HepG2 (cell line): ENCODE measurements around the gene ZFP36L2. TPM values are rescaled to one million over a fixed set of nuclear protein-coding genes. Genes with fewer than 3 reads are reported as not detected.

ENCODE experiments used
- ATAC-seq: fragments of 200-7000 bp; cut with Tn5 transposase; 3 replicates; pipeline ENCODE4 v1.9.1; 2020; ENCODE audit warnings: mild to moderate bottlenecking, moderate library complexity
- BruUV-seq: library from RNA; stranded (reverse); fragments of 400-500 nt; replicated peaks from 2 replicates; lab custom pipeline; 2021; lab: Mats Ljungman, UMichigan
- CTCF ChIA-PET: fragments of 300-600 bp; formaldehyde crosslinking; extraction: SDS; loops from one replicate; lab custom pipeline; 2021; ENCODE audit warnings: low total read pairs, inconsistent platforms, low intra/inter-chr PET ratio; lab: Yijun Ruan, JAX
- POLR2A ChIA-PET: fragments of 350-600 bp; sonication (Branson Sonifier 250); formaldehyde crosslinking; loops from one replicate; lab custom pipeline; 2020; ENCODE audit warnings: antibody characterized with exemption, inconsistent platforms; lab: Yijun Ruan, JAX
- DNase-seq: peaks from one replicate; pipeline ENCODE4 v3.0.0-alpha.2; 2015; ENCODE audit warnings: low spot score
- FAIRE-seq: peaks from 3 replicates; lab custom pipeline; 2011; peaks lifted over from hg19 to GRCh38; lab: Jason Lieb, UNC
- H2AFZ ChIP-seq: one replicate; pipeline ENCODE4 v1.6.1; 2011; ENCODE audit warnings: low read length, inconsistent platforms
- H3K27ac ChIP-seq: fragments of 300-600 bp; 3 replicates; pipeline ENCODE4 v1.8.0; 2011; ENCODE audit warnings: mixed run types, mild to moderate bottlenecking, mixed read lengths, low read length, inconsistent platforms; ENCODE audit not compliant: insufficient read depth; ENCODE audit errors: extremely low read length
- H3K27me3 ChIP-seq, 2 experiments: fragments of 200-600 bp in 1 of 2; 2 replicates in 1 of 2; 3 replicates in 1 of 2; pipeline versions ENCODE4 v1.6.0 to v1.8.0; 2011; ENCODE audit warnings: low read length in 2 of 2, mild to moderate bottlenecking in 2 of 2, moderate library complexity in 2 of 2, inconsistent platforms in 1 of 2; ENCODE audit not compliant: insufficient read depth in 2 of 2, control insufficient read depth in 1 of 2
- H3K36me3 ChIP-seq, 2 experiments: fragments of 200-600 bp in 1 of 2; replicated peaks in 1 of 2; 2 replicates in 1 of 2; 3 replicates in 1 of 2; pipeline versions ENCODE4 v1.5.1 to v1.8.0; 2011; ENCODE audit warnings: low read length in 2 of 2, inconsistent platforms in 1 of 2; ENCODE audit not compliant: insufficient read depth in 2 of 2, control insufficient read depth in 1 of 2
- H3K4me1 ChIP-seq: 2 replicates; pipeline ENCODE4 v1.5.1; 2012; ENCODE audit warnings: low read length, inconsistent platforms; ENCODE audit not compliant: insufficient read depth
- H3K4me2 ChIP-seq: 2 replicates; pipeline ENCODE4 v1.6.0; 2011; ENCODE audit warnings: low read depth, low read length, inconsistent platforms
- H3K4me3 ChIP-seq, 3 experiments: fragments of 200-600 bp in 1 of 3; sonication (generic), shearing (Covaris generic) in 1 of 3; replicated peaks in 1 of 3; 2 replicates each; pipeline ENCODE4 v1.5.1; 2011 to 2016; ENCODE audit warnings: low read length in 3 of 3, inconsistent platforms in 2 of 3, low read depth in 2 of 3, mild to moderate bottlenecking in 2 of 3, control low read depth in 1 of 3, mixed read lengths in 1 of 3; ENCODE audit not compliant: insufficient read depth in 1 of 3
- H3K79me2 ChIP-seq: one replicate; pipeline ENCODE4 v1.6.1; 2011; ENCODE audit warnings: low read length, inconsistent platforms; ENCODE audit not compliant: insufficient read depth
- H3K9ac ChIP-seq: 2 replicates; pipeline ENCODE4 v1.6.0; 2011; ENCODE audit warnings: mild to moderate bottlenecking, low read depth, low read length, inconsistent platforms; ENCODE audit not compliant: insufficient read depth
- H3K9me3 ChIP-seq: 2 replicates; pipeline ENCODE4 v1.5.1; 2012; ENCODE audit warnings: mild to moderate bottlenecking, low read length
- H4K20me1 ChIP-seq: 2 replicates; pipeline ENCODE4 v1.6.0; 2011; ENCODE audit warnings: inconsistent platforms, mild to moderate bottlenecking, low read length, moderate library complexity; ENCODE audit not compliant: insufficient read depth
- AHR ChIP-seq: IDR thresholded peaks from 2 replicates; pipeline ENCODE4 v1.6.1; 2018; ENCODE audit warnings: missing genetic modification reagents, missing compliant biosample characterization
- ARID2 ChIP-seq: sonication (generic); formaldehyde crosslinking; IDR thresholded peaks from 2 replicates; pipeline ENCODE4 v1.8.1; 2022; ENCODE audit warnings: mild to moderate bottlenecking, missing genetic modification reagents, borderline replicate concordance
- CEBPB ChIP-seq: IDR thresholded peaks from 2 replicates; pipeline ENCODE4 v1.6.1; 2011; ENCODE audit warnings: low read depth, low read length, improper control_type of control experiment, borderline replicate concordance
- DNMT1 ChIP-seq: sonication (generic); formaldehyde crosslinking; IDR thresholded peaks from 2 replicates; pipeline ENCODE4 v1.5.1; 2020; ENCODE audit warnings: mild to moderate bottlenecking, missing genetic modification reagents
- FOSL2 ChIP-seq: sonication (generic); formaldehyde crosslinking; IDR thresholded peaks from 2 replicates; pipeline ENCODE4 v1.4.0; 2020; ENCODE audit warnings: missing genetic modification reagents
- HOXA5 ChIP-seq: sonication (generic); formaldehyde crosslinking; IDR thresholded peaks from 2 replicates; pipeline ENCODE4 v1.4.0; 2020; ENCODE audit warnings: missing genetic modification reagents
- RBFOX2 ChIP-seq: fragments of 200-400 bp; formaldehyde crosslinking; IDR thresholded peaks from 2 replicates; pipeline ENCODE4 v1.6.1; 2017; ENCODE audit warnings: low read depth, mild to moderate bottlenecking, low read length
- SRY ChIP-seq: sonication (generic); formaldehyde crosslinking; IDR thresholded peaks from 2 replicates; pipeline ENCODE4 v1.8.0; 2022; ENCODE audit warnings: mild to moderate bottlenecking, missing genetic modification reagents
- ZBTB3 ChIP-seq: sonication (generic); formaldehyde crosslinking; IDR thresholded peaks from 2 replicates; pipeline ENCODE4 v1.4.0; 2020; ENCODE audit warnings: low read depth, mild to moderate bottlenecking, moderate library complexity, missing genetic modification reagents, borderline replicate concordance
- ZNF12 ChIP-seq: sonication (generic); formaldehyde crosslinking; IDR thresholded peaks from 2 replicates; pipeline ENCODE4 v1.5.0; 2020; ENCODE audit warnings: missing genetic modification reagents
- ZNF138 ChIP-seq: sonication (generic); formaldehyde crosslinking; IDR thresholded peaks from 2 replicates; pipeline ENCODE4 v1.5.0; 2020; ENCODE audit warnings: mild to moderate bottlenecking, low read depth, missing genetic modification reagents
- ZNF143 ChIP-seq: sonication (generic); formaldehyde crosslinking; IDR thresholded peaks from 2 replicates; pipeline ENCODE4 v1.4.0; 2020; ENCODE audit warnings: missing genetic modification reagents
- ZNF530 ChIP-seq: sonication (generic); formaldehyde crosslinking; IDR thresholded peaks from 2 replicates; pipeline ENCODE4 v1.5.0; 2020; ENCODE audit warnings: low read depth, mild to moderate bottlenecking, missing genetic modification reagents
- ZNF557 ChIP-seq: sonication (generic); formaldehyde crosslinking; IDR thresholded peaks from 2 replicates; pipeline ENCODE4 v1.4.0; 2020; ENCODE audit warnings: missing genetic modification reagents
- ZNF773 ChIP-seq: sonication (generic); formaldehyde crosslinking; IDR thresholded peaks from 2 replicates; pipeline ENCODE4 v1.4.0; 2020; ENCODE audit warnings: missing genetic modification reagents, borderline replicate concordance
- ZNF816 ChIP-seq: sonication (generic); formaldehyde crosslinking; IDR thresholded peaks from 2 replicates; pipeline ENCODE4 v1.8.0; 2022; ENCODE audit warnings: missing genetic modification reagents, mild to moderate bottlenecking, borderline replicate concordance
- WGBS: methylation state at CpG from one replicate; pipeline ENCODE4 v1.1.6; 2017; ENCODE audit warnings: low lambda C conversion rate; 5-methylcytosine and 5-hydroxymethylcytosine counted together
- in situ Hi-C: cut with HindIII; loops from 2 replicates; pipeline ENCODE4 v1.10.0; 2017; ENCODE audit warnings: low pct_unique_long_range_greater_than_20kb; ENCODE audit not compliant: extremely low pct_ligation_motif_present
- intact Hi-C: fragments of 100-400 bp; cut with micrococcal nuclease; formaldehyde crosslinking; loops from one replicate; pipeline ENCODE4 v1.10.0; 2022; ENCODE audit not compliant: unreplicated experiment
- polyA plus RNA-seq, 8 experiments: library from polyadenylated mRNA; depleted of rRNA in 3 of 8; stranded (reverse) in 7 of 8; unstranded in 1 of 8; fragments of >200 nt; fragmentation: Illumina TruSeq in 4 of 8; extraction: Trizol in 4 of 8; gene quantifications; 2 replicates each; pipeline versions ENCODE4 v1.2.1 to v1.2.3, GENCODE V29; 2011 to 2016; ENCODE audit warnings: low read depth in 4 of 8, missing spikeins in 1 of 8, mixed read lengths in 1 of 8; ENCODE audit not compliant: insufficient read depth in 1 of 8
- total RNA-seq, 5 experiments: library from RNA; depleted of rRNA; stranded (reverse); fragments of >200 nt; fragmentation: Illumina TruSeq; extraction: Trizol; gene quantifications; 2 replicates each; pipeline ENCODE4 v1.2.3, GENCODE V29; 2016; ENCODE audit warnings: low read depth in 1 of 5
- TF ChIP-seq, protein P1 (sequence below): sonication (generic); formaldehyde crosslinking; IDR thresholded peaks from 2 replicates; pipeline ENCODE4 v1.4.0; 2020; ENCODE audit warnings: missing genetic modification reagents
- TF ChIP-seq, protein P2 (sequence below): sonication (generic); formaldehyde crosslinking; IDR thresholded peaks from 2 replicates; pipeline ENCODE4 v1.4.0; 2020; ENCODE audit warnings: mild to moderate bottlenecking, missing genetic modification reagents

The ZFP36L2 gene
- total and polyA plus RNA-seq, 2 of the 13 experiments (the other 11 are each of a cell fraction or from before 2014, with no cell fraction given) = 11.2 to 21.8 TPM

- TF ChIP-seq, protein P1, sequence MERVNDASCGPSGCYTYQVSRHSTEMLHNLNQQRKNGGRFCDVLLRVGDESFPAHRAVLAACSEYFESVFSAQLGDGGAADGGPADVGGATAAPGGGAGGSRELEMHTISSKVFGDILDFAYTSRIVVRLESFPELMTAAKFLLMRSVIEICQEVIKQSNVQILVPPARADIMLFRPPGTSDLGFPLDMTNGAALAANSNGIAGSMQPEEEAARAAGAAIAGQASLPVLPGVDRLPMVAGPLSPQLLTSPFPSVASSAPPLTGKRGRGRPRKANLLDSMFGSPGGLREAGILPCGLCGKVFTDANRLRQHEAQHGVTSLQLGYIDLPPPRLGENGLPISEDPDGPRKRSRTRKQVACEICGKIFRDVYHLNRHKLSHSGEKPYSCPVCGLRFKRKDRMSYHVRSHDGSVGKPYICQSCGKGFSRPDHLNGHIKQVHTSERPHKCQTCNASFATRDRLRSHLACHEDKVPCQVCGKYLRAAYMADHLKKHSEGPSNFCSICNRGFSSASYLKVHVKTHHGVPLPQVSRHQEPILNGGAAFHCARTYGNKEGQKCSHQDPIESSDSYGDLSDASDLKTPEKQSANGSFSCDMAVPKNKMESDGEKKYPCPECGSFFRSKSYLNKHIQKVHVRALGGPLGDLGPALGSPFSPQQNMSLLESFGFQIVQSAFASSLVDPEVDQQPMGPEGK (CRISPR knock-in tag) = peak; percentile 38; the same call in 1 of the 2 replicates
- TF ChIP-seq SRY (no peak), ARID2 (CRISPR knock-in tag) (0 out of 2 replicates have a peak, but pooled peaks have one; percentile 12), ZNF816 (0 out of 2 replicates have a peak, but pooled peaks have one; percentile 53), RBFOX2 (peak; percentile 44), CEBPB (peak; percentile 38; the same call in 1 of the 2 replicates)
Observed at GRCh38 chr2:43222475-43223309, 3.7 kb downstream of the ZFP36L2 start (continued).

GRCh38 chr2:43221763-43222474 is 4.5 kb downstream of the ZFP36L2 start:
- intact Hi-C loops = loop anchor here (1.0 to 2.0 kb wide), 4 partner anchors 27 to 243 kb away; no protein-coding TSS in a partner anchor
- Histone ChIP-seq H2AFZ (no peak overlapping the region), H3K9me3 (no peaks in the 10 kb centered on the region), H3K4me2 (peak overlapping the region; percentile 99), H3K27me3 (no peaks in the 10 kb centered on the region; a peak in 1 of 5 replicates), H3K4me3 (peak overlapping the region; percentile 80 to 97 (median 89)), H3K79me2 (peaks cover 55% of the 10 kb centered on the region), H3K36me3 (peaks cover 3 to 10% of the 10 kb centered on the region in 2 experiments; a peak in 4 of 5 replicates), H3K9ac (peak overlapping the region; percentile 80), H3K27ac (peak overlapping the region; percentile 89), H3K4me1 (peaks cover 53% of the 10 kb centered on the region), H4K20me1 (peaks cover 39% of the 10 kb centered on the region)
- ChIA-PET POLR2A (interaction anchor here (0.8 to 13.7 kb wide), 33 partner anchors 9 to 411 kb away, joined by 3 to 324 read pairs (median 5); partner anchors contain the start of gene THADA), CTCF (no interaction called here)
- FAIRE-seq = peak; percentile 89
- WGBS = under 1% methylated on average over 8 of the region's 8 CpGs
- peak; percentile 37 for ATAC-seq
- BruUV-seq = no TSS peak
- peak; percentile 94 for DNase-seq
- in situ Hi-C loops = loop anchor here (10.0 kb wide), 1 partner anchor 57 kb away; no protein-coding TSS in a partner anchor
- TF ChIP-seq ZNF557 (CRISPR knock-in tag) (no peak; the same call in 1 of the 2 replicates), HOXA5 (CRISPR knock-in tag) (0 out of 2 replicates have a peak, but pooled peaks have one; percentile 34), ZBTB3 (no peak), AHR (0 out of 2 replicates have a peak, but pooled peaks have one; percentile 44), ZNF138 (CRISPR knock-in tag) (no peak), FOSL2 (CRISPR knock-in tag) (peak; percentile 98), ZNF530 (no peak), DNMT1 (no peak), ZNF143 (CRISPR knock-in tag) (no peak), ZNF12 (0 out of 2 replicates have a peak, but pooled peaks have one; percentile 9), ZNF773 (CRISPR knock-in tag) (no peak)
- TF ChIP-seq, protein P2, sequence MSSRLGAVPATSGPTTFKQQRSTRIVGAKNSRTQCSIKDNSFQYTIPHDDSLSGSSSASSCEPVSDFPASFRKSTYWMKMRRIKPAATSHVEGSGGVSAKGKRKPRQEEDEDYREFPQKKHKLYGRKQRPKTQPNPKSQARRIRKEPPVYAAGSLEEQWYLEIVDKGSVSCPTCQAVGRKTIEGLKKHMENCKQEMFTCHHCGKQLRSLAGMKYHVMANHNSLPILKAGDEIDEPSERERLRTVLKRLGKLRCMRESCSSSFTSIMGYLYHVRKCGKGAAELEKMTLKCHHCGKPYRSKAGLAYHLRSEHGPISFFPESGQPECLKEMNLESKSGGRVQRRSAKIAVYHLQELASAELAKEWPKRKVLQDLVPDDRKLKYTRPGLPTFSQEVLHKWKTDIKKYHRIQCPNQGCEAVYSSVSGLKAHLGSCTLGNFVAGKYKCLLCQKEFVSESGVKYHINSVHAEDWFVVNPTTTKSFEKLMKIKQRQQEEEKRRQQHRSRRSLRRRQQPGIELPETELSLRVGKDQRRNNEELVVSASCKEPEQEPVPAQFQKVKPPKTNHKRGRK (CRISPR knock-in tag) = no peak
